GM19467 (cell line): ENCODE data around the gene PRRX1.

Experiments used
- ATAC-seq: cut with Tn5 transposase; IDR thresholded peaks from one replicate; pipeline ENCODE4 v1.9.1; 2021; ENCODE audit warnings: mild to moderate bottlenecking, moderate library complexity; ENCODE audit not compliant: unreplicated experiment

PRRX1 gene

DNA sequence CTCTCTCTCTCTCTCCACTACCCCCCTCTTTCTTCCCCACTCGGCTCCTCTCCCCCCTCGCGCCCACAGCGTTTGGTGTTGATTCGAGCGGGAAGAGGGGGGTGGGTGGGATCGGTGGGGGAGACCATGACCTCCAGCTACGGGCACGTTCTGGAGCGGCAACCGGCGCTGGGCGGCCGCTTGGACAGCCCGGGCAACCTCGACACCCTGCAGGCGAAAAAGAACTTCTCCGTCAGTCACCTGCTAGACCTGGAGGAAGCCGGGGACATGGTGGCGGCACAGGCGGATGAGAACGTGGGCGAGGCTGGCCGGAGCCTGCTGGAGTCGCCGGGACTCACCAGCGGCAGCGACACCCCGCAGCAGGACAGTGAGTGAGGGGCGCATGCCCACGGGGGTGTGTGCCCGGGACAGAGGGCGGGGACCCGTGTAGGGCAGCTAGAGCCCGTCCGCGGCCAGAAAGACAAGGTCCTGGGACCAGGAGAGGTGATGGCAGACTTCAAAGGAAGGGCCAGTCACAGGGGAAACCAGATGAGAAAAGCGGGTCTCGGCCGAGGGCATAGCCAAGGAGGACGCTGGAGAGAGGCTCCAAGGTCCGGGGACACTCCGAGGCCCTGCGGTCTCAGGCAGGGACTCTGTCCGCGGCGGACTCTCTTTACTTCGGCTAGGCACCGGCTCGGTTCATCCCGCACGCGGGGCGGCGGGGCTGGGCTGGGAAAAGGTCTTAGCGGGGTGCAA is at the start of gene PRRX1:
Gene PRRX1, plus strand, starts transcription at position 39 of the 735 bp plus-strand sequence. Its CDS starts 88 bp downstream, at position 127.
- no peak for ATAC-seq

DNA sequence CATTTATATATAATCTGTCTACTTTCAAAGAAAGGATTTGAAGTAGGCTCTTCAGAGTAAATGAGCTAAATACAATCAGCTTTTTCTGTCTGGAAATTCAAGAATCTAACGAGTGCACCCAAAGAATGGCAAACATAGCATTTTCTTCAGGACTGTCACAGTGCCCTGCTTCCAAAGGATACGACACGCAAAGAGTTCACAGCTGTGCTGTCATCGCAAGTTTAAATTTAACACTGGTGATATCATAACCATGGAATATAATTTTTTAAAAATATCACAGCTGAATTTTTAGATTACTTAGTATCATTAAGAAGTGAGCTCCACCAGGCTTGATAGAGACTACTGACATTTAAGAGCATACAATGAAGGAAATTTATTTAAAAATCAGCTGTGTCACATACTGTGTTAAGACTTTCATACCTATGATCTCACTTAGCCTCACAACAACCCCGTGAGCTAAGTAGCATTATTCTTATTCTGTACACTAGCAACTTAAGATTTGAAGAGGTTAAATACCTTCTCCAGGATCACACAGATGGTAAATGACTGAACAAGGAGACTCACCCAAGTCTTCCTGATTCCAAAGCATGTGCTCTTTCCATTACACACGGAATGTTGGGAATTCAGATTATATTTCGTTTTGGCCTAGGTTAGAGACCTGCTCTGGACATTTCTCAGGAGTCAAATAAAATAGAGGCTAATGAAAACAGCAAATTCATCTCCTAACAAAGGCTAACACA is 46.2 kb upstream of the PRRX1 start:
- ATAC-seq, result no peak

DNA sequence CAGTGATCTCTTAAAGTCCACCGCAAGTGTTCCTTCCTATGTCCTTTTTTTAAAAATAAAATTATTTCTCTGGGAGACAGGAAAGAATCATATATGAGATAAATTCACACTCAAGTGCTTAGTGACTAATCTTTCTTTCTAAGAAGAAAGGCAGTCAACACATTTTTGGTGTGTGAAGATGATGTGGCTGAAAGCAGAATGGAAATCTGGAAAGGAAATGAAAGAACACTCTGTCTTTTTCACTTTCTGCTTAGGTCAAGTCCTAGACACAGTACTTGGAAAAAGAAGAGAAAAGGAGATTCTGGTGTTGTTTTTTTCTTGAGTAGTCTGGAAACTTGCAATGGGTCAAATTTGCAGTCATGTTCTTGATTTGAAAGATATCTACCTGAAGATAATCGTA is 45.5 kb upstream of the PRRX1 start:
- ATAC-seq, result no peak

DNA sequence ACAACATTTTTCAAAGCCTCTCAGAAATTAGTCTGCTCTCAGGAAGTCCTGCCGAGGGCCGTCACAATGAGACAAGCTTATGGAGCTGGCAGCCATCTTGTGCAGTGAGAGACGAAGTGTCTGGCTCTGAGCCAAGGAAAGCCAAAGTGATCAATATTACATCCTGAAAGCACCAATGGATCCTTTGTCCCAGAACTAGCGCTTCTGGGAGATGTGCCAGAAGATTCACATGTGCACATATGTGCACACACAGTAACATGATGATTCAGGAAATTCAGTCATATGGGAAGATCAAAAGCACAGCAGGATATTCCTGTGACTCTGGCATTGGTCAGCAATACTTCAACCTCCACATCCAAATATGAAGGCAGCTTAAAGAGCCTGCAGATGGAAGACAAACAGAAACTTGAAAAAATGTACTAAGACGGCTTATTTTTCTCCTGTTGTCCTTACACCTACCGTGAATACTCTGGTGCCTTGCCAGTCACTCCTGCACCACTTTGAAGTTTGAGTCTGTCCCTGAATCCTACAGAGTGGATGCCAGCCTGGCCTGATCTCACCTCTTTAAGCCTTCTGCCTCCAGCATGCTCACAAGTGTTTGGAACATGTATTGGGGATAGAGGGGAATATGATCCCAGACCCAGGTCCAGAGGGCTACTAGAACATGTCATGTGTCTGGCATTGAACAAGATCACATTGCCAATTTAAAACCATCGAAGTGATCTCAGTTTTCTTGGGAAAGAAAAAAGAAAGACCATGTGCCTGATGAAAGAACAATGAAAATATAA is 44.5 kb upstream of the PRRX1 start:
- ATAC-seq, result no peak

DNA sequence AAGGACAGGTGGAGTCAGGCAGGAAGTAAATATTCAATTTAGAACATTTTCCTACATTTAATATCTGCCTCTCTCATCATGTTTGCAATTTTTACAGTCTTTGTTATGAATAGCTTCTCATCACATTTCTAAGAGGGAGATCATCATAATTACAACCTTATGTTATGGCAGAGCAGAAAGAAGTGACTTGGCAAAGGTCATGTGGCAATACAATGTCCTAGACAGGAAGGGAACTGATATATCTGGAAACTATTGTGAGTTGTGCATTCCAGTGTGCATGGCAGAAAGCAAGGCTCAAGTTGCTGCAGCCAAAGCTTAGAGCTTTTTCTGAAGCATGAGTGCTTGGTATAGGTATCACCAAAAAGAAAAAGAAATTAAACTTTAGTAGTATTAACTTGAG is 43.8 kb upstream of the PRRX1 start:
- ATAC-seq, result no peak

DNA sequence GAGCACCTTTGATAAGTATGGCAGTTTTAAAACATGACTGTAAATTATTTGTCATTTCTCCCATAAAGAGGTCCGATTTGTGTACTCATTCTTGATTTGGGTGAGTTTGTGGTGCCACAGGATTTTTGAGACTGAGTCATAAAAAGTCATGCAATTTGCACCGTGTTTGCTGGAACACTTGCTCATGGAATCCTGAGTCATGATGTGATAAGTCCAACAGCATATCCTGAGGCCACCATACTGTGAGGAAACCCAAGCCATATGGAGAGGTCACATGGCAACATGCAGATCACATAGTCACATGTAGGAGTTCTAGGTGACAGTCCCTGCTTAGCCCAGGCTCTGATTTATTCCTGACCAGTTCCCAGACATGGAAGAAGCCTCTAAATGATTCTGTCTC is 40.8 kb upstream of the PRRX1 start:
- no peak for ATAC-seq

DNA sequence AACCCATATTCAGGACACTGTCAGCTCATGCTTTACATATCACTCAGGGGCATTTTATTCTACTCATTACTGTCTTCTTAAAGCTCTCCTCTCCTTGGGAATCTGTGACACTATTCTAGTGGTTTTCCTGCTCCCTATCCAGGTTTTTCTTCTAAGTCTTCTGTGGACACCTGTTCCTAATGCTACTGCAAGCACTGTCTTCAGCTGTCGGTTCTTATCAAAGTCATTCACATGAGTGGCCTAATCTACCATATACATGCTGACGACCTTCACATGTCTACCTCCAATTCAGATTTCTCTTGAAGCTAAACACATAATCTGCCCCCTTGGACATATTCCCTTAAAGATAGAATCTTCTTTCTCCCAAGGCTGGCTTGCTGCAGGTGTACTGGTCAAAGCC is 39.8 kb upstream of the PRRX1 start:
- no peak for ATAC-seq

DNA sequence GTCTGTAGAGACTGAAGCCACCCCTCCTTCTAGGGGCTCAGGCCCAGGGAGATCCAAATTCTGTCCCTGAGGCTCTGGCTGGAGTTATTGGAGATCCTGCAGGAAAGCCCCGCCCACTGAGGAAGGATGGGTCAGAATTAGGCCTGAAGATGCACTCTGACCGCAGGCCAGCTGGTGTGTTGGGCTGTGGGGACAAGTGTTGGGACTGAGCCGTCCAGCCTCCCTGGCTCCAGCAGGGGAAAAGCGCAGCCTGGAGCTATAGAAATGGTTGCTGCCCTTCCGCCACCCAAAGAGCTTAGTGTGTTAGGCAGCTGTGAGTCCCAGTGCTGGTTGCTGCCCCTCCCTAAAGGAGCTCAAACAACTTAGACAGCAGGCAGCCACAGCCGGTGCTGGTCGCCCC is 33.0 kb upstream of the PRRX1 start:
- ATAC-seq, result no peak

DNA sequence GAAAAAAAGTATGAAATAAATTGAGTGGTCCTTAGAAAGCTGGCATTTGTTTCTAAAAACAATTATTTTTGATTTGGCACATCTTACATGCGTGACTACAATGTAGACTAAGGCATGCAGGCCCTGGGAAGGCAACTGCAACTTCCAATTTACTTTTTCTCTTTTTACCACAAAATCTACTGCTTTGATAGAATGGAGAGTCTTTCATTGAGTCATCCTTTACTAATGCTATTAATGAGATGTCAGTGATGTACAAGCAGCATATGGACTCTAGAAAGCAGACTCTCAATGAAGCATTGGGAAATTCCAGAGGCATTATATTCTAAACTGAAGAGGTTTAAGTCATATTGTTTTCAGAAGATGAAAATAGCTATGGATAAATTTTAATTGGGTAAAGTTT is 29.6 kb upstream of the PRRX1 start:
- no peak for ATAC-seq

DNA sequence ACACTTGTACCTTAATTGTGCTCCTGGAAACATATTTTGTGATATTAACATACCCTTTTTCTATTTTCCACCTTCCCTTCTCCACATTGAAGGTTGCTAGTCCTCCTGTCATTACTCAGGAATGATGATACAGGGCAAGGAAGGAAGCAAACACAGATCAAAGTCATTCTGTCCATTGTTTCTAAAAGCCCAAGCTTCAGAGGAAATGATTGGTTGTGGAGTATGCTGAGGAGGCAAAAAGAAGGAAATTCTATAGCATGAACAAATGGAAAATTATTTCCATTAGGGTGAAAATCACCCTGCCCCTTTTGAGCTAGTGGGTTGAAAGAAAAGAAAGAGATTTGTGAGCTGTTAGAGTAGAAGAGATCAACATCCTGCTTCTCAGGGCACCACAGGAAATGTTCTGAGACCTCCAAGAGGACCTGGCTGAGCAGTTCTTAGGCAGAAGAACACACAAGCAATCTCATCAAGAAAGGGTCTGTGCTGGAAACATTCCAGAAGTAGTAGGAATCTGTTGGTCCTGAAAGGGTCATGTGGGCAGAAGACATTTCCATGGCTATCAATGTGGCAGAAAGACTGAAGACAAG is 29.0 kb upstream of the PRRX1 start:
- no peak for ATAC-seq

DNA sequence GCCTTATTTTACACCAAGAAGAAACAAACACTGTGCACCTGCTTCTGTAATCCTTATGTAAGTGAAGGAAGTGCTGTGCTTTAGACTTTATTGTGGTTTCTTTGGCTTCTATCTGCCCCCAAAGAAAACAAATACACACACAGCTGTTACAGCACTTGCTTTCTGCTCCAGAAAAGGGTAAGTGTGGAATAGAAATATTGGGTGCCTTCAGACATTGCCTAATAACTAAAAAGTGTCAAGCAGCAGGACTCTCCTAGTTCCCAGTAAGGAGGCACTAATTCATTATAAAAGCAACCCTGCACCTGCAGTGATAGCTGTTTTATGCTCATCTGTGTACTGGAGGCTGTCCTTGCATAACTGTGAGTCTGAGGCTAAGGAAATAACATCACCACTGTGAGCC is 23.4 kb upstream of the PRRX1 start:
- ATAC-seq, result no peak

DNA sequence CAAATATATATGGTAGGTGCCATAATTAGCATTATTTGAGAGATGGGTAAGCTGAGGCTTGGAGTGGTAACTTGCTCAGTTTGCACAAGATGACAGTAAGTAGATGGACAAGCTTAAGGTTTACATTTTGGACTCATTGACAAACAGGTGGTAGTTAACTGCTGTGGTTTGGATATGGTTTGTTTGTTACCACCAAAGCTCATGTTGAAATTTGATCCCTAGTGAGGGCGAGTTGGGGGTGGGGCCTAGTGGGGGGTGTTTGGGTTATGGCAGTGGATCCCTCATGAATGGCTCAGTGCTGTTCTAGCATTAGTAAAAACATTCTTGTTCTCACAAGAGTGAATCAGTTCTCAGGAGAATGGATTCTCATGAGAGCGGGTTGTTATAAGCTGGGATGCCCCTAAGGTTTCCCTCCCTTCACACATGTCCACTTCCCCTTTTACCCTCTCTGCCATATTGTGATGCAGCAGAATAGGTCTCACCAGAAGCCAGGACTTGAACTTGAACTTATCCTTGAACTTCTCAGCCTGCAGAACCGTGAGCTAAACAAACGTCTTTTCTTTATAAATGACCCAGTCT is 6.6 kb upstream of the PRRX1 start:
- no peak for ATAC-seq

DNA sequence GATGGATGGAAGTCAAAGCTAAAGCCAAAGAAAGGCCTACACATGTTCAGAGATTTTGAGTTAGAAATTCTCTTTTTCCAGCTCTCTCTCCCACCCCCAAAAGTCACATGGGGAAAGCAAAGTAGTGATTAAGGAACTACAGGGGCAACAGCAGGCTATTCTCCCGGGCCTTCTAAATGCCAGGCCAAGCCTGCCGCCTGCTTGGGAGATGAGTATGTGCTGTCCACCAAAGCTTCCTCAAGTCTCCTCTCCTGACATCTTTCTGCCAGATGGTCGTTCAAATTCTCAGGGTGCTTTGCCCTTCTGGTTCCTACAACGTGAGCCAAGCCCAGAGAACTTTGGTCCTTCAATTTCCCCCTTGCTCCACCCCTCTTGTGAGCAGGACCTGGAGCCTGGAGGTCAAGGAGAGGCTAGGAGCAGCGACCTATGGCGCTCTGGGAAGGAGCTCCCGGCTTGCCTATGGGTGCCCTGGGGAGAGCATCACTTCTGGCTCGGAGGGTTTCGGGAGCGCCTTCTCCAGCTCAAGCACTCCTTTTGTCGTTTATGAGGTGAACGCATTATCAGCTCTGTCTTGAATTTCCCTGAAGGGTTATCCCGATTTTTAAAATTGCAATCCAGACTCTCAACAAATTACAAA is 4.4 kb upstream of the PRRX1 start:
- no peak for ATAC-seq

DNA sequence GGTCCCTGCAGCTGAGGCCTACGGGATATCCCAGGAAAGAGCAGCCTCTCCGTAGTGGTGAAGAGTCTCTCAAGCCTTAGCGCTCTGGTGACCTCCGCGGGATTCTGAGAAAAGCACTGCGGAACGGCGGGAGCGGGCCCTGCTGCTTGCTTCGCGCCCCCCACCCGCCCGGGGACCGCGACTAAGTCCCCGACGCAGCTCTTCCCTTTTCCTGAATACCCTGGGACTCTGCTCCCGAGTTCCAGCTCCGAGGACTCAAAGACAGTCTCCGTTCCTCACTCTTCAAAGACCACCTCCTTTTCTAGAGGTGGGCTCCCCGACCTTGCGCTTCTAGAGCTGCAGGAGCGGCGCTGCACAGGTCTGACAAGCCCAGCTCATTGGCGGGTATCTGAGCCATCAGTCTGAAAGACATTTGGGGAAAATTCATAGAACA is 3.6 kb upstream of the PRRX1 start:
- ATAC-seq, result no peak

DNA sequence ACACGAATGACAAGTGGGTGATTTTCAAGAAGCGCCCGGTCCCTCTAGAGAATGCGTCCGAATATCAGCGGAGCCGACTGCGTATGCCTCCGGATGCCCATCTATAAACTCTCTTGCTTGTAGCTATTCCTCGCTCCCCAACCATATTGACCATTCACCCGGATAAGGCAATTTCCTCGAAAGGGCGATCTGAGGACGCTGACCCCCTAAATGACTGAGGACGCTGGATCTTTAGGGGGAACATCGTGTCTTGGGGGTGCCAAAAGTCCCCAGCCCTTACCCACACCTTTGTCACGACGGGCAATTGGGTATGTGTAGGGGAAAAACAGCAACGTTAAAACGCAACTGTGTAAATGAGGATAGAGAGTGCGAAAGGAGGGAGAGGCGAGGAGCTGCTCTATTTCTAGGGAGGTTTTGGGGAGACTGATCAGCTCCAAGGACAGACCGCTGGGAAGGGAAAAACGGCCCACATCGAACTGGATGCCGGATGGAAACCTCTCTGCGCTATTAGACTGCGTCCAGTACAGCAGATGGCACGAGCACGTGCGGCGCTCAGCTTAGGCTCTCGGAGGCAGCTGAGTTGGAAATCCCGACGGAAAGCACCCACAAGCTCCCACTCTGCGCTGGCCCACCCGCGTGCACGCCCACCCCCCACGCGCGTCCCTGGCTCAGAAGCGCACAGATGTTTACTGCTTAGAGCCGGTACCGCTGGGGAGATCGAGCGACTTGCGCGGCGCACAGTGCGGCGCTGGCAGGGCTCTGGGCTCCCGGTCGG is 2.9 kb upstream of the PRRX1 start:
- no peak for ATAC-seq

DNA sequence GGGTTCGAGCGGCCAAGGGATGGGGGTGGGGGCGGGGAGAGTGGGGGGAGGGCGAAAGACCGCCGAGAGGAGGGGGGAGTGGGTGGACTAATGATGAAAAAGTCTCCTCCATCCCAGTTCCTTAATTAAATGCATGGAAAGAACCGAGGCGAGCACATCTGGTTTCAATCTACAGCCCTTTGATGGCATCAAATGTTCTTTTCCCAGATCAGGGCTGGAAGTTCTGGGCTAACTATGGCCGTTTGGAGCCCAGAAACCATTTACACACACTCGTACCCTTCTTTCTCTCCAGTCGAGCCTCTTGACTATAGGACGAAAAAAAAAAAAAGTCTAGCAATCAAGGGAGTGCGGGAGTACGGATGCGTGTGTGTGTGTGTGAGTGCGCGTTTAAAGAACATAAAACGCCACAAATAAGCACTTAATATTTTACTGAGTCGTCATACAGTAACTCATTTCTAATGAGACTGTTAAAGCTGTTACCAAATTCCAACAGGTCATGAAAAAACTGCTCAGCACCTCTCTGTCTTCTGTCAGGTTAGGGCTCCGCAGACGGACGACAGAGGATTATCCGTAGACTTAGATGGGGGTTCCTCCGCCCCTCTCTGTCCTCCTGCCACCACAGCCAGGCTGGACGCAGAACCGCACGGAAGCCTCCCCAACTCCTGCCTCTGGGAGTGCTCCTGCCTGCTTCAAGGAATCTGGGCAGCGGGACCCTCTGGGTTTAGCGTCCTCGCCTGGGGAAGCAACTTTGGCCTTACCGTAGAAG is 2.1 kb upstream of the PRRX1 start:
- ATAC-seq, result no peak

DNA sequence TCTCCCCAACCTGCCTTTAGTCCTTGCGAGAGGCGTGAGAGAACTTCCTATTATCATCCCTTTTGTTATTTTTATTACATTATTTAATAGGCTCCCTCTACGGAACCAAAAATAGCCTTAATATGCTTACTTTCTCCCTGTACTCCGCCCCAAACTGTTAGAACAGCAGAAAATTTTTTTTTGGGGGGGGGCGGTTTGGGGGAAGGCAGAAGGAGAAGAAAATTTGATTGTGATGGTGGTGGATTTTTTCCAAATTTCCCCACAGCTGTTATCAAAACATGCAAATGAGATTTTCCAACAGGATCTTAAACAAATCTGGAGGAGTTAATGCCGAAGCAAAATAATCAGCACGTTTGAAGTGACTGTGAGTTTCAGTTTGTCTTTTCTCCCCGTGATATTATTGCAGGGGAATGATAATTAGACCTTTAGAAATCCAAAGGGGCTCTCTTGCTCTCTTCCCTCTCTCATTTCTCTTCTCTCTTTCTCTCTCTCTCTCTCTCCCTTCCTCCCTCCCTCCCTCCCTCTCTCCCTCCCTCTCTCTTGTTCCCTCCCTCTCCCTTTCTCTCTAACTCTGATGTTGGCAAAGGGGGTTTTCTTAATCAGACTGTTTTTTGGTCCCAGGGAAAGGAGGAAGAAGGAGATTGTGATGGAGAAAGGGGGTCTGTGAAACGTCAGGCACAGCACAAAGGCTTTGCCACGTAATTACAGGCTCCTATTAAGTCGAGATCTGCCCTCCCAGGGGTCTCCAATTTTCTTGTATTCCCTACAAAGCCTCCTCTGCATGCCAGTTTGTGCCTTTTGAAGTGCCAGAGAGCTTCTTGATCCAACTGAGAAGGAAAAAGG is 1.1 kb upstream of the PRRX1 start:
- no peak for ATAC-seq
